ENCODE results near the gene ZNF610. TPM values are rescaled to one million over a fixed set of nuclear protein-coding genes. Genes with fewer than 3 reads are reported as not detected.

The ZNF610 gene
- total and polyA plus RNA-seq, 2 of the 13 experiments (the other 11 are each of a cell fraction or from before 2014, with no cell fraction given): 0.32 to 0.69 TPM

- TF ChIP-seq PRDM15 (CRISPR knock-in tag; IDR thresholded peaks at IDR 0.05) (peak; percentile 84), POLR2AphosphoS5 (IDR thresholded peaks at IDR 0.05; ENCODE audit: low read depth, low read length) (peak; percentile 53), ZNF687 (CRISPR knock-in tag; IDR thresholded peaks at IDR 0.05) (peak; percentile 66), AFF4 (CRISPR knock-in tag; IDR thresholded peaks at IDR 0.05) (no peak), ZNF512 (CRISPR knock-in tag; IDR thresholded peaks at IDR 0.05) (peak; percentile 91), ZNF296 (CRISPR knock-in tag; conservative IDR thresholded peaks at IDR 0.05) (no peak), ZNF180 (CRISPR knock-in tag; IDR thresholded peaks at IDR 0.05; ENCODE audit: borderline replicate concordance, low read depth) (no peak), ZNF12 (CRISPR knock-in tag; IDR thresholded peaks at IDR 0.05) (peak; percentile 42; the same call in 1 of the 2 replicates), ZNF710 (CRISPR knock-in tag; IDR thresholded peaks at IDR 0.05; ENCODE audit: borderline replicate concordance) (no peak), RARA (CRISPR knock-in tag; IDR thresholded peaks at IDR 0.05) (no peak)
These were observed 61.5 kb downstream of the ZNF610 start, which contains the start of gene ZNF528 (continued) for GRCh38 chr19:52397310-52398080.

All from HepG2 (cell line).